KMS-11 (cell line): Measurements from ENCODE around the gene FGGY.

ENCODE experiments used
- H2AFZ ChIP-seq: fragments of 200-600 bp; sonication (generic); 2 replicates; pipeline ENCODE4 v1.6.1; 2016; ENCODE audit warnings: antibody characterized with exemption, mixed run types, low read depth
- H3K27ac ChIP-seq: fragments of 200-600 bp; sonication (generic); 2 replicates; pipeline ENCODE4 v1.6.1; 2016; ENCODE audit warnings: mild to moderate bottlenecking, mixed run types
- H3K27me3 ChIP-seq: fragments of 200-600 bp; sonication (generic); 2 replicates; pipeline ENCODE4 v1.6.1; 2017; ENCODE audit warnings: mild to moderate bottlenecking, low read depth, mixed run types, moderate library complexity; ENCODE audit not compliant: insufficient read depth
- H3K36me3 ChIP-seq: fragments of 200-600 bp; sonication (generic); 2 replicates; pipeline ENCODE4 v1.6.1; 2017; ENCODE audit warnings: mild to moderate bottlenecking, mixed run types; ENCODE audit not compliant: insufficient read depth
- H3K4me1 ChIP-seq: fragments of 200-600 bp; sonication (generic); 2 replicates; pipeline ENCODE4 v1.6.1; 2016; ENCODE audit warnings: mild to moderate bottlenecking, low read depth, mixed run types; ENCODE audit not compliant: poor library complexity, severe bottlenecking
- H3K4me2 ChIP-seq: fragments of 200-600 bp; sonication (generic); 2 replicates; pipeline ENCODE4 v1.7.0; 2016; ENCODE audit warnings: mild to moderate bottlenecking, mixed run types
- H3K4me3 ChIP-seq: fragments of 200-600 bp; sonication (generic); IDR thresholded peaks from 2 replicates; pipeline ENCODE4 v1.6.1; 2017; ENCODE audit warnings: low read depth, low read length, mixed read lengths; ENCODE audit not compliant: insufficient read depth
- H3K79me2 ChIP-seq: fragments of 200-600 bp; sonication (generic); 2 replicates; pipeline ENCODE4 v1.6.1; 2016; ENCODE audit warnings: low read depth, mixed run types; ENCODE audit not compliant: insufficient read depth
- H3K9ac ChIP-seq: fragments of 200-600 bp; sonication (generic); 2 replicates; pipeline ENCODE4 v1.6.1; 2016; ENCODE audit warnings: mild to moderate bottlenecking, mixed run types
- H4K20me1 ChIP-seq: fragments of 200-600 bp; sonication (generic); 2 replicates; pipeline ENCODE4 v1.6.1; 2016; ENCODE audit warnings: mild to moderate bottlenecking, mixed run types; ENCODE audit not compliant: insufficient read depth
- CTCF ChIP-seq: fragments of 200-600 bp; sonication (generic); conservative IDR thresholded peaks from 2 replicates; pipeline ENCODE4 v1.6.1; 2017; ENCODE audit warnings: low read depth, mild to moderate bottlenecking, antibody characterized with exemption, low read length, moderate library complexity, mixed read lengths

Gene FGGY

GRCh38 chr1:59552007-59552406, 255.1 kb downstream of the FGGY start:
- Histone ChIP-seq H3K27ac (no peak overlapping the region), H3K4me2 (no peak overlapping the region), H3K27me3 (no peaks in the 10 kb centered on the region), H2AFZ (no peak overlapping the region), H3K9ac (no peak overlapping the region), H3K4me1 (no peaks in the 10 kb centered on the region), H4K20me1 (no peaks in the 10 kb centered on the region), H3K4me3 (no peak overlapping the region), H3K36me3 (no peaks in the 10 kb centered on the region), H3K79me2 (no peaks in the 10 kb centered on the region)
- TF ChIP-seq CTCF, result no peak

- H3K27me3 ChIP-seq, result no peaks in the 10 kb centered on the region
- TF ChIP-seq CTCF, result no peak
- H3K27ac ChIP-seq, result no peak overlapping the region
- H3K4me3 ChIP-seq, result no peak overlapping the region
- H4K20me1 ChIP-seq, result no peaks in the 10 kb centered on the region
- H3K79me2 ChIP-seq, result no peaks in the 10 kb centered on the region
- no peaks in the 10 kb centered on the region for H3K4me1 ChIP-seq
- H3K36me3 ChIP-seq, result no peaks in the 10 kb centered on the region
- H2AFZ ChIP-seq, result no peak overlapping the region
- H3K4me2 ChIP-seq, result no peak overlapping the region
- no peak overlapping the region for H3K9ac ChIP-seq
Observed at GRCh38 chr1:59553371-59553770, 256.5 kb downstream of the FGGY start.

- H3K4me1 ChIP-seq, result no peaks in the 10 kb centered on the region
- H3K36me3 ChIP-seq, result no peaks in the 10 kb centered on the region
- H3K79me2 ChIP-seq, result no peaks in the 10 kb centered on the region
- no peak for TF ChIP-seq CTCF
- H3K4me2 ChIP-seq, result no peak overlapping the region
- H3K4me3 ChIP-seq, result no peak overlapping the region
- H2AFZ ChIP-seq, result no peak overlapping the region
- H3K27ac ChIP-seq, result no peak overlapping the region
- H4K20me1 ChIP-seq, result no peaks in the 10 kb centered on the region
- no peaks in the 10 kb centered on the region for H3K27me3 ChIP-seq
- no peak overlapping the region for H3K9ac ChIP-seq
Observed at GRCh38 chr1:59554011-59554663, 257.2 kb downstream of the FGGY start.

GRCh38 chr1:59554752-59555151, 257.9 kb downstream of the FGGY start:
- no peak overlapping the region for H3K4me3 ChIP-seq
- H3K36me3 ChIP-seq, result no peaks in the 10 kb centered on the region
- no peak for TF ChIP-seq CTCF
- no peaks in the 10 kb centered on the region for H3K79me2 ChIP-seq
- no peak overlapping the region for H3K27ac ChIP-seq
- H3K27me3 ChIP-seq, result no peaks in the 10 kb centered on the region
- H3K9ac ChIP-seq, result no peak overlapping the region
- H4K20me1 ChIP-seq, result no peaks in the 10 kb centered on the region
- no peaks in the 10 kb centered on the region for H3K4me1 ChIP-seq
- no peak overlapping the region for H2AFZ ChIP-seq
- H3K4me2 ChIP-seq, result no peak overlapping the region
